Fibroblast of villous mesenchyme (primary cell): ENCODE measurements around the gene EID2. TPM values are rescaled to one million over a fixed set of nuclear protein-coding genes. Genes with fewer than 3 reads are reported as not detected.
A peak's percentile ranks its signal among the peaks of the same experiment; 100 is the strongest.

ENCODE experiments used
- DNase-seq: peaks from one replicate; pipeline ENCODE4 v3.0.0-alpha.2; 2010; ENCODE audit warnings: low read depth
- H3K4me3 ChIP-seq: 2 replicates; pipeline ENCODE4 v1.5.1; 2011; ENCODE audit warnings: low read depth, mild to moderate bottlenecking, low read length
- total RNA-seq: library from RNA; depleted of rRNA; stranded (reverse); fragments of >200 nt; gene quantifications from 2 replicates; pipeline ENCODE4 v1.2.3, GENCODE V29; 2012
- TF ChIP-seq, protein P1 (sequence below): IDR thresholded peaks from 2 replicates; pipeline ENCODE4 v1.5.1; 2012; ENCODE audit warnings: low read depth, mild to moderate bottlenecking, low read length; ENCODE audit not compliant: insufficient read depth

EID2 gene
- total RNA-seq, 1 donor = 10.8 TPM

- no peak for DNase-seq
- TF ChIP-seq, protein P1, sequence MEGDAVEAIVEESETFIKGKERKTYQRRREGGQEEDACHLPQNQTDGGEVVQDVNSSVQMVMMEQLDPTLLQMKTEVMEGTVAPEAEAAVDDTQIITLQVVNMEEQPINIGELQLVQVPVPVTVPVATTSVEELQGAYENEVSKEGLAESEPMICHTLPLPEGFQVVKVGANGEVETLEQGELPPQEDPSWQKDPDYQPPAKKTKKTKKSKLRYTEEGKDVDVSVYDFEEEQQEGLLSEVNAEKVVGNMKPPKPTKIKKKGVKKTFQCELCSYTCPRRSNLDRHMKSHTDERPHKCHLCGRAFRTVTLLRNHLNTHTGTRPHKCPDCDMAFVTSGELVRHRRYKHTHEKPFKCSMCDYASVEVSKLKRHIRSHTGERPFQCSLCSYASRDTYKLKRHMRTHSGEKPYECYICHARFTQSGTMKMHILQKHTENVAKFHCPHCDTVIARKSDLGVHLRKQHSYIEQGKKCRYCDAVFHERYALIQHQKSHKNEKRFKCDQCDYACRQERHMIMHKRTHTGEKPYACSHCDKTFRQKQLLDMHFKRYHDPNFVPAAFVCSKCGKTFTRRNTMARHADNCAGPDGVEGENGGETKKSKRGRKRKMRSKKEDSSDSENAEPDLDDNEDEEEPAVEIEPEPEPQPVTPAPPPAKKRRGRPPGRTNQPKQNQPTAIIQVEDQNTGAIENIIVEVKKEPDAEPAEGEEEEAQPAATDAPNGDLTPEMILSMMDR = no peak
- H3K4me3 ChIP-seq = peak overlapping the region; percentile 85
Measured at GRCh38 chr19:39540333-39540673, 342 bp upstream of the EID2 start.

DNA sequence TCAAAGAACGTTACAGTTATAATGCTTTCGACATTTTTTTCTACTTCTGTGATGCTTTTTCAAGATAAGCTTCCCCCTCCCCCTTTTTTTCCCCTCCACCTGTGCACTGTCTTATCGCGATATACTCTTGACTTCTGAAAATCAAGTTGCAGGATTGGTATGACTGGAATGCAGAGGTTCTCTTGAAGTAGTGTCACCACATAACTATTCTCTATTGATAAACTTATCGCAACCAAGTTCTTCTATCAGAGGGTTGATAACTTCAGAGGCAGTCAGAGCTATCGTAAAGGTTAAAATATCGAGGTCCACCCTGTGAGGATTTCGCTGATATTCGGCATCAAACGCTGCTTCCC lies 820 bp downstream of the EID2 start:
- TF ChIP-seq, protein P1 = no peak
- DNase-seq = no peak
- peak overlapping the region; percentile 85 for H3K4me3 ChIP-seq

DNA sequence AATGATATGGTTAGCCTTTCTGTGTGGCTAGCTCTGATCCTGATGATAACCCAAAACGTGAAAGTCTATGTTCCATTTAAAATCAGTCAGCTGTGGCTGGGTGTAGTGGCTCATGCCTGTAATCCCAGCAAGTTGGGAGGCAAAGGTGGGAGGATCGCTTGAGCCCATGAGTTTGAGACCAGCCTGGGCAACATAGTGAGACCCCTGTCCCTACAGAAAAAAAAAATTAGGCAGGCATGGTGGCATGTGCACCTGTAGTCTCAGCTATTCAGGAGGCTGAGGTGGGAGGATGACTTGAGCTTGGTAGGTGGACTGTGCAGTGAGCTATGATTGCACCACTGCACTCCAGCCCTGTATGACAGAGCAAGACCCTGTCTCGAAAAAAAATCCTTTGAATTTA lies 6.2 kb downstream of the EID2 start:
- no peak overlapping the region for H3K4me3 ChIP-seq
- TF ChIP-seq, protein P1 = no peak
- no peak for DNase-seq

GRCh38 chr19:39533003-39533512 lies 6.9 kb downstream of the EID2 start:
- TF ChIP-seq, protein P1 = no peak
- H3K4me3 ChIP-seq = no peak overlapping the region
- DNase-seq = no peak

- H3K4me3 ChIP-seq = peak within 1 kb of the TSS; percentile 88
- TF ChIP-seq, protein P1 = peak; percentile 96
- DNase-seq = peak; percentile 95
Measured at GRCh38 chr19:39532233-39533002, 7.5 kb downstream of the EID2 start, which contains the start of gene EID2B. Gene EID2B, minus strand, starts transcription at chr19:39532852. Its CDS starts 50 bp downstream, at chr19:39532802.

GRCh38 chr19:39531834-39532232 lies 8.1 kb downstream of the EID2 start:
- peak overlapping the region; percentile 88 for H3K4me3 ChIP-seq
- DNase-seq = peak; percentile 5
- TF ChIP-seq, protein P1 = no peak
